GM23338 (cell line): ENCODE measurements around the gene SFXN5. TPM values are rescaled to one million over a fixed set of nuclear protein-coding genes. Genes with fewer than 3 reads are reported as not detected.

Experiments
- ATAC-seq: fragments of 200-7000 bp; cut with Tn5 transposase; 3 replicates; pipeline ENCODE4 v1.9.1; 2020
- DNase-seq: peaks from one replicate; pipeline ENCODE4 v3.0.0-alpha.2; 2015; ENCODE audit warnings: low spot score
- H2AFZ ChIP-seq: fragments of 200-600 bp; sonication (generic); 2 replicates; pipeline ENCODE4 v1.8.0; 2016; ENCODE audit warnings: antibody characterized with exemption, mild to moderate bottlenecking, moderate library complexity
- H3F3A ChIP-seq: fragments of 200-600 bp; sonication (generic); replicated peaks from 2 replicates; pipeline ENCODE4 v1.8.0; 2017; ENCODE audit warnings: antibody characterized with exemption, mixed run types, low read depth
- H3K27ac ChIP-seq: fragments of 200-600 bp; sonication (generic); 2 replicates; pipeline ENCODE4 v1.6.1; 2016; ENCODE audit warnings: low read depth
- H3K27me3 ChIP-seq: fragments of 200-600 bp; sonication (generic); 2 replicates; pipeline ENCODE4 v1.8.0; 2016; ENCODE audit warnings: mild to moderate bottlenecking, mixed run types, moderate library complexity; ENCODE audit not compliant: insufficient read depth
- H3K36me3 ChIP-seq: fragments of 200-600 bp; sonication (generic); 2 replicates; pipeline ENCODE4 v1.8.0; 2016; ENCODE audit warnings: mild to moderate bottlenecking; ENCODE audit not compliant: insufficient read depth
- H3K4me1 ChIP-seq: fragments of 200-600 bp; sonication (generic); 2 replicates; pipeline ENCODE4 v1.8.0; 2016; ENCODE audit warnings: mild to moderate bottlenecking, moderate library complexity; ENCODE audit not compliant: insufficient read depth
- H3K4me2 ChIP-seq: fragments of 200-600 bp; sonication (generic); 2 replicates; pipeline ENCODE4 v1.7.1; 2017; ENCODE audit warnings: mixed run types
- H3K4me3 ChIP-seq: fragments of 200-600 bp; sonication (generic); 2 replicates; pipeline ENCODE4 v1.6.1; 2016; ENCODE audit warnings: mixed run types
- H3K79me2 ChIP-seq: fragments of 200-600 bp; sonication (generic); replicated peaks from 2 replicates; pipeline ENCODE4 v1.8.0; 2017; ENCODE audit warnings: mild to moderate bottlenecking; ENCODE audit not compliant: insufficient read depth
- H3K9me2 ChIP-seq: fragments of 200-600 bp; sonication (generic); 2 replicates; pipeline ENCODE4 v1.8.0; 2017; ENCODE audit not compliant: insufficient read depth
- H4K20me1 ChIP-seq: fragments of 200-600 bp; sonication (generic); replicated peaks from 2 replicates; pipeline ENCODE4 v1.8.0; 2017; ENCODE audit warnings: mild to moderate bottlenecking; ENCODE audit not compliant: insufficient read depth
- H3K27ac Mint-ChIP-seq: 2 replicates; pipeline ENCODE4 v1.8.0; 2020; ENCODE audit warnings: inconsistent platforms, mild to moderate bottlenecking, moderate library complexity, mixed read lengths
- H3K27me3 Mint-ChIP-seq: 3 replicates; pipeline ENCODE4 v1.8.0; 2022; ENCODE audit warnings: low read depth, mild to moderate bottlenecking, moderate library complexity, mixed read lengths, inconsistent platforms; ENCODE audit not compliant: insufficient read depth, poor library complexity
- H3K36me3 Mint-ChIP-seq: 3 replicates; pipeline ENCODE4 v1.8.0; 2021; ENCODE audit warnings: low read depth, mild to moderate bottlenecking, inconsistent platforms, moderate library complexity, mixed read lengths
- H3K4me1 Mint-ChIP-seq: 3 replicates; pipeline ENCODE4 v1.8.0; 2020; ENCODE audit warnings: mild to moderate bottlenecking, inconsistent platforms, mixed read lengths
- H3K4me3 Mint-ChIP-seq: 3 replicates; pipeline ENCODE4 v1.8.0; 2021; ENCODE audit warnings: moderate library complexity, mild to moderate bottlenecking, inconsistent platforms, mixed read lengths
- H3K9me3 Mint-ChIP-seq: 3 replicates; pipeline ENCODE4 v1.8.0; 2020; ENCODE audit warnings: moderate library complexity, mild to moderate bottlenecking, inconsistent platforms, mixed read lengths
- CREB1 ChIP-seq: fragments of 250-450 bp; sonication (Bioruptor Pico); IDR thresholded peaks from 2 replicates; pipeline ENCODE4 v1.5.0; 2020; ENCODE audit warnings: low read depth, mild to moderate bottlenecking, moderate library complexity
- CTCF ChIP-seq, 2 experiments: fragments of 200-600 bp in 1 of 2; sonication (generic) in 1 of 2; conservative IDR thresholded peaks; 2 replicates each; pipeline versions ENCODE4 v1.5.1 to v1.6.1; 2016 to 2017; ENCODE audit warnings: antibody characterized with exemption in 2 of 2, low read depth in 2 of 2, mild to moderate bottlenecking in 2 of 2, moderate library complexity in 1 of 2
- ETS1 ChIP-seq: IDR thresholded peaks from 2 replicates; pipeline ENCODE4 v1.6.1; 2016; ENCODE audit warnings: antibody characterized with exemption
- EZH2 ChIP-seq: fragments of 200-600 bp; sonication (generic); IDR thresholded peaks from one replicate; pipeline ENCODE4 v1.8.0; 2017; ENCODE audit warnings: antibody characterized with exemption, mild to moderate bottlenecking, low read depth; ENCODE audit not compliant: unreplicated experiment
- EZH2phosphoT487 ChIP-seq: fragments of 200-600 bp; sonication (generic); IDR thresholded peaks from one replicate; pipeline ENCODE4 v1.8.1; 2018; ENCODE audit warnings: antibody characterized with exemption; ENCODE audit not compliant: unreplicated experiment
- JUNB ChIP-seq: IDR thresholded peaks from one replicate; pipeline ENCODE4 v1.6.1; 2016; ENCODE audit warnings: antibody characterized with exemption; ENCODE audit not compliant: unreplicated experiment
- NANOG ChIP-seq: IDR thresholded peaks from 2 replicates; pipeline ENCODE4 v1.6.1; 2016; ENCODE audit warnings: antibody characterized with exemption, borderline replicate concordance
- POLR2AphosphoS5 ChIP-seq: IDR thresholded peaks from 2 replicates; pipeline ENCODE4 v1.6.1; 2016; ENCODE audit warnings: antibody characterized with exemption, low read depth
- REST ChIP-seq: IDR thresholded peaks from one replicate; pipeline ENCODE4 v1.6.1; 2018; ENCODE audit warnings: antibody characterized with exemption; ENCODE audit not compliant: unreplicated experiment
- STAT1 ChIP-seq: IDR thresholded peaks from one replicate; pipeline ENCODE4 v1.6.1; 2016; ENCODE audit warnings: antibody characterized with exemption; ENCODE audit not compliant: unreplicated experiment
- ZNF114 ChIP-seq: fragments of 250-450 bp; sonication (Bioruptor Pico); IDR thresholded peaks from 2 replicates; pipeline ENCODE4 v1.5.0; 2020; ENCODE audit warnings: mild to moderate bottlenecking, moderate library complexity
- ZNF331 ChIP-seq: fragments of 250-450 bp; sonication (Bioruptor Pico); IDR thresholded peaks from 2 replicates; pipeline ENCODE4 v1.5.0; 2020; ENCODE audit warnings: low read depth, mild to moderate bottlenecking, moderate library complexity
- ZNF462 ChIP-seq: fragments of 250-450 bp; sonication (Bioruptor Pico); IDR thresholded peaks from 2 replicates; pipeline ENCODE4 v1.5.0; 2020; ENCODE audit warnings: mild to moderate bottlenecking, moderate library complexity
- polyA plus RNA-seq: library from polyadenylated mRNA; unstranded; fragments of >200 nt; fragmentation: Nextera tagmentation; extraction: Ambion mirVana; gene quantifications from 2 replicates; pipeline ENCODE4 v1.2.1, GENCODE V29; 2016
- total RNA-seq: library from RNA; depleted of rRNA; stranded (reverse); fragments of >200 nt; shearing (Covaris generic); gene quantifications from 2 replicates; pipeline ENCODE4 v1.2.3, GENCODE V29; 2014

SFXN5 gene
- total and polyA plus RNA-seq, 2 experiments from 2014 or later: 23.6 to 25.8 TPM

GRCh38 chr2:72954376-72955227, 116.9 kb downstream of the SFXN5 start:
- no peak overlapping the region for H3K27ac ChIP-seq
- no peak overlapping the region for H2AFZ ChIP-seq
- H3K4me3 ChIP-seq: no peak overlapping the region
- H3K36me3 ChIP-seq: no peaks in the 10 kb centered on the region; the same call in 1 of the 2 replicates
- Mint-ChIP-seq H3K9me3 (no peaks in the 10 kb centered on the region), H3K27me3 (peaks cover 38% of the 10 kb centered on the region), H3K36me3 (peaks cover 17% of the 10 kb centered on the region), H3K4me1 (peaks cover 44% of the 10 kb centered on the region), H3K4me3 (no peak overlapping the region), H3K27ac (no peak overlapping the region)
- no peaks in the 10 kb centered on the region for H4K20me1 ChIP-seq
- no peaks in the 10 kb centered on the region for H3K79me2 ChIP-seq
- 0 out of 2 replicates have a peak, but pooled peaks cover 3% of the 10 kb centered on the region for H3K9me2 ChIP-seq
- peaks cover 24% of the 10 kb centered on the region for H3K4me1 ChIP-seq
- H3K27me3 ChIP-seq: no peaks in the 10 kb centered on the region
- no peak for TF ChIP-seq NANOG
- TF ChIP-seq EZH2: no peak
- no peak for TF ChIP-seq JUNB
- TF ChIP-seq ZNF114: no peak
- TF ChIP-seq CREB1 (CRISPR knock-in tag): no peak
- TF ChIP-seq ZNF331 (CRISPR knock-in tag): no peak
- TF ChIP-seq ETS1: no peak
- no peak for TF ChIP-seq ZNF462 (CRISPR knock-in tag)
- TF ChIP-seq STAT1: no peak
- no peak for TF ChIP-seq EZH2phosphoT487
- no peak for TF ChIP-seq POLR2AphosphoS5
- TF ChIP-seq CTCF (conservative IDR thresholded peaks at IDR 0.05; ENCODE audit: low read depth in 2 of 2): no peak
- no peak for TF ChIP-seq REST
- no peak overlapping the region for H3K4me2 ChIP-seq
- H3F3A ChIP-seq: peaks cover 13% of the 10 kb centered on the region
- DNase-seq (no peak), ATAC-seq (no peak)
